ENCODE data around the gene ADGRF3. TPM values are rescaled to one million over a fixed set of nuclear protein-coding genes. Genes with fewer than 3 reads are reported as not detected.

The ADGRF3 gene, protein sequence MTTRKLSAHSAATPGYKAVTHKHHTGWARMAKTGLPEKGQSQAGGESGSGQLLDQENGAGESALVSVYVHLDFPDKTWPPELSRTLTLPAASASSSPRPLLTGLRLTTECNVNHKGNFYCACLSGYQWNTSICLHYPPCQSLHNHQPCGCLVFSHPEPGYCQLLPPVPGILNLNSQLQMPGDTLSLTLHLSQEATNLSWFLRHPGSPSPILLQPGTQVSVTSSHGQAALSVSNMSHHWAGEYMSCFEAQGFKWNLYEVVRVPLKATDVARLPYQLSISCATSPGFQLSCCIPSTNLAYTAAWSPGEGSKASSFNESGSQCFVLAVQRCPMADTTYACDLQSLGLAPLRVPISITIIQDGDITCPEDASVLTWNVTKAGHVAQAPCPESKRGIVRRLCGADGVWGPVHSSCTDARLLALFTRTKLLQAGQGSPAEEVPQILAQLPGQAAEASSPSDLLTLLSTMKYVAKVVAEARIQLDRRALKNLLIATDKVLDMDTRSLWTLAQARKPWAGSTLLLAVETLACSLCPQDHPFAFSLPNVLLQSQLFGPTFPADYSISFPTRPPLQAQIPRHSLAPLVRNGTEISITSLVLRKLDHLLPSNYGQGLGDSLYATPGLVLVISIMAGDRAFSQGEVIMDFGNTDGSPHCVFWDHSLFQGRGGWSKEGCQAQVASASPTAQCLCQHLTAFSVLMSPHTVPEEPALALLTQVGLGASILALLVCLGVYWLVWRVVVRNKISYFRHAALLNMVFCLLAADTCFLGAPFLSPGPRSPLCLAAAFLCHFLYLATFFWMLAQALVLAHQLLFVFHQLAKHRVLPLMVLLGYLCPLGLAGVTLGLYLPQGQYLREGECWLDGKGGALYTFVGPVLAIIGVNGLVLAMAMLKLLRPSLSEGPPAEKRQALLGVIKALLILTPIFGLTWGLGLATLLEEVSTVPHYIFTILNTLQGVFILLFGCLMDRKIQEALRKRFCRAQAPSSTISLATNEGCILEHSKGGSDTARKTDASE
- not detected in 2 replicates for total RNA-seq

GRCh38 chr2:26346454-26347053 lies at the start of gene ADGRF3:
Gene ADGRF3 (minus strand): TSS chr2:26346789. CDS start chr2:26346234, 555 bp downstream.

DNA sequence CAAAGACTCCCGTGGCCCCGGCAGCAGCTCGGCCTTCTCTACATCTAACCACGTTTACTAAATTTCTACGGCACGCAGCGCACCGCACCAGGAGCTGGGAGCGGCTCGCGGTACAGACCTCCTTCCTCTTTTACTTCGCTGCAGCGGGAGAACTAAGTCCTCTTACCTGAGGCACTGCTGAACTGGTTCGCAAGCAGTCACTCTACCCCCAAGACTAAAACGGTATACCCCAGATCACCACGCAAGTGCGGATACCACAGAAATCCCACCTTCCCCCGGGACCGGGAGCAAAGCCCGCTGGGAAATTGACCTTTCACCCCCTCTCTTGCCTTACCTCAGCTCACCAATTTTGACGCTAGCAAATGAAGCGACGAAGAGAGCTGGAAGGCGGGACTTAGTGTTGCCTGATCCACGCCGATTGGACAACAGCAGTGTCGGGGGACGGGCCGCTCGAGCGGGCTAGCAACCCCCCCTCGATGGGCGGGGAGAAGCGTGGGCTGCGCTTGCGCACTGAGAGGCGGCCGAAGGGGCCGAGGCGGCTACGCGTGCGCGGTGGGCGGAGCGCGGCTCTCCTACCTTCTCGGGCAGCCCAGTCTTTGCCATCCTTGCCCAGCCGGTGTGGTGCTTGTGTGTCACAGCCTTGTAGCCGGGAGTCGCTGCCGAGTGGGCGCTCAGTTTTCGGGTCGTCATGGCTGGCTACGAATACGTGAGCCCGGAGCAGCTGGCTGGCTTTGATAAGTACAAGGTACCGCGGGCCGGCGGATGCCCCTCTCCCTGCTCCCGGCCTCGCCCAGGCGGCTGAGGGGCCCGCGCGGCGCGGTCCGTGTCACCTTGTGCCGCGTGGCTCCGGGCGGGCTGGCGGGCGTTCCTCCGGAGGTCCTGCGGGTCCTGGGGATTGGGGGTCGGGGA lies 790 bp downstream of the ADGRF3 start, which contains the start of gene SELENOI:
Gene SELENOI, plus strand, starts transcription at position 599 of the 909 bp plus-strand sequence. Its CDS starts 90 bp downstream, at position 689.

Other genes with a start within 250 kb of the ADGRF3 start
- 1.6 and 1.9 TPM in 2 replicates for gene GAREM2, start 173.7 kb downstream of the ADGRF3 start, total RNA-seq
- gene HADHA, start 102.2 kb downstream of the ADGRF3 start, total RNA-seq: 125 and 131 TPM in 2 replicates
- gene HADHB, start 101.8 kb downstream of the ADGRF3 start, total RNA-seq: 81.8 and 94.8 TPM in 2 replicates
- 15.3 and 18.1 TPM in 2 replicates for gene SELENOI, start 646 bp downstream of the ADGRF3 start, total RNA-seq
- gene DRC1, start 55.1 kb upstream of the ADGRF3 start, total RNA-seq: not detected in 2 replicates
- 0.24 TPM in 1 of 2 replicates, not detected in the other for gene OTOF, start 131.3 kb upstream of the ADGRF3 start, total RNA-seq